HG03378 (cell line): Measurements from ENCODE around the gene ACY1.

Experiments used
- ATAC-seq: cut with Tn5 transposase; IDR thresholded peaks from one replicate; pipeline ENCODE4 v1.9.1; 2021; ENCODE audit warnings: mild to moderate bottlenecking, moderate library complexity; ENCODE audit not compliant: unreplicated experiment

ACY1 gene

DNA sequence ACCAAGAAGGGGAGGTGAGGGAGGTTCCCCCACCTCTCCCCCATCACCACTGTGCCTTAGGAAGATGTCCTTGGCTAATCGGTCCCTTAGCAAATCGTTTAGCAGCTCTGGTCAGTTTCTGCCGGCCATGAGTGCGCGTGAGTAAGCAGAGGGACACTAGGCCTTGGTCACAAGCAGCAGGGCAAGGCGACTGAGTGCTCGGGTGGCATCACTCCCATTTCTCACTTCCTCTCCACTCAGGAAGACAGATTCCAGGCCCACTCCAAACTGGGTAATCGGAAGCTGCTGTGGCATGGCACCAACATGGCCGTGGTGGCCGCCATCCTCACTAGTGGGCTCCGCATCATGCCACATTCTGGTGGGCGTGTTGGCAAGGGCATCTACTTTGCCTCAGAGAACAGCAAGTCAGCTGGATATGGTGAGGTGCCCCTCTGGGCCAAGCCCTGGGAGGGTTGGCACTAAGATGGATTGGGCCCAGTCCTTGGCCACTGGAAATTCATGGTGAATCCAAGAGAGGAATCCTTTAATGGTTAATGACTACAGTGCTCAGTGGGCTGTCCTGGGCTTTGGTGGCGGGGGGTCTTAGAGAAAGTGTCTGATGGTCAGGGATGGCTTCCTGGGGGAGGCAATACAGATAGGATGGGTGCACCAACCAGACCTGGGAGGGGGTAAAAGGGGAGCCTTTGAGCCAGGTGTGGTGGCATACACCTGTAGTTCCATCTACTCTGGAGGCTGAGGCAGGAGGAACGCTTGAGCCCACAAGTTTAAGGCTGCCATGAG lies 37.2 kb upstream of the ACY1 start:
- ATAC-seq = no peak

DNA sequence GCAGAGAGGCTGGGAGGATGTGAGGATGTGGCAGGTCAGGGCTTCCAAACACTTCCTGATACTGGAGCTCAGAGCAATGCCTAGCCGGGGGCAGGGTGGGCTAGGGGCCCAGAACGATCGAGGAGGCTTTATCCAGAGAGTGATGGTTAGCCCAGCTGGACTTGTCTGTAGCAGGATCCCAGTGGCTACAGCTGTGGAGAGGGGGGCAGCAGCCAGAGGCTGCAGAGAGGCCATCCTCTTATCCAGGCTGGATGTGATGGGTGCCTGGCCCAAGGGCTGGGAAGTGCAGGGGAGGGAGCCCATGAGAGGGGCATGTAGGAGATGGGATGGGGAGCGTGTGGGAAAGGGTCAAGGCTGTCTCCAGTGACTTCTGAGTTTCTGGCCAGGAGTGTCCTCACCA lies 36.5 kb upstream of the ACY1 start:
- no peak for ATAC-seq

DNA sequence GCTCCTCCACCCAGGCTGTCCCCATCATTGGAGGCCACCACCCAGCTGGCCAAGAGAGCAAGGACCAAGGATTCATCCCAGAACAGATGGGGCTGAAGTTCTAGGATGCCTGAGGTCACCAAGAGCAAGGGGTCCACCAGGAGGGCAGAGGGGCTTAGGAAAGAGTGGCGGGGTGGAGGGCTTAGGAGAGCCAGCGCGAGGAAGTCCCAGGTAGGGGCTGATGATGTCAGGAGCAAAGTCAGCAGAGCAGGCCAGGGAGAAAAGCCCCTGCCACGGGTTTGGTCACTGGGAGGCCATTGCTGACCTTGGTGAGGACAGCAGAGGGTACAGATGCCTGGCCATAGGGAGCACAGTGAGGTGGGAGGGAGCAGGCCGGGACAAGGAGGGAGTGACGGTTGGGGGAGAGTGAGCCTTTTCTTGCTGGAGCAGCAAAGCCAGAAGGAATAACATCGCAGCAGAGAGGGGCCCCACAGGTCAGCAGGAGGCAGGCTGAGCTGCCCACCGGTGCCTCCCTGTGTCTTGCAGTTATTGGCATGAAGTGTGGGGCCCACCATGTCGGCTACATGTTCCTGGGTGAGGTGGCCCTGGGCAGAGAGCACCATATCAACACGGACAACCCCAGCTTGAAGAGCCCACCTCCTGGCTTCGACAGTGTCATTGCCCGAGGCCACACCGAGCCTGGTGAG lies 36.0 kb upstream of the ACY1 start:
- ATAC-seq = no peak

DNA sequence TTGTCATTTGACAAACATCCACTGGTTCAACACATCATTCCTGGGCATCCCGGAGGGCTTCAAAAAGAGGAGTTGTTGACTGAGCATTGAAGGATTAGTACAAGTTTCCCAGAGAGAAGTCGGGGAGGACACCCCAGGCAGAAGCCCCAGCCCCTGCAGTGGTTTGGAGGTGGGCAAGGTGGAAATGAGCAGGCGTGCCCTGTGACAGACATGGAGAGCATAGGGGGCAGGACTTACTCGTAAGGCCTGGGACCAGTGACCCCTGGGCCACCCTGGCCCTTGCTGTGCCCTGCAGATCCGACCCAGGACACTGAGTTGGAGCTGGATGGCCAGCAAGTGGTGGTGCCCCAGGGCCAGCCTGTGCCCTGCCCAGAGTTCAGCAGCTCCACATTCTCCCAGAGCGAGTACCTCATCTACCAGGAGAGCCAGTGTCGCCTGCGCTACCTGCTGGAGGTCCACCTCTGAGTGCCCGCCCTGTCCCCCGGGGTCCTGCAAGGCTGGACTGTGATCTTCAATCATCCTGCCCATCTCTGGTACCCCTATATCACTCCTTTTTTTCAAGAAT lies 35.2 kb upstream of the ACY1 start:
- ATAC-seq = no peak

DNA sequence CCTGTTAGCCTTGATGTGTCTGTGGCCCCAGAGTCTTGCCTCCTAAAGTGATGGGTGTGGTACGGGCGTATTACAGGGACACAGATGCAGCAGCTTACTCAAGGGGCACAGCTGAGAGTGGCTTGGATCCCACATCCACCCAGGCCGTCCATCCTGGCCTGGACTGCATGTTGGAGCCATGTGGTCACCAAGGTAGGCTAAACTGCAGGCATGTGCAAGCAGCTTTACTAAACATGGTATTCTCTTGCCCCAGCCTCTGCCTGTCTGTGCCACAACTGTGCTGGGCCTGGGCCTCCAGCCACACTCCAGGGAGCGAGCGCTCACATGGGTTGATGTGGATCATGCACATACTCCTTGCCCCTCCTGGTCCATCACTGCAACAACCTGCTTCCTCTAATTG lies 34.2 kb upstream of the ACY1 start:
- ATAC-seq = no peak

DNA sequence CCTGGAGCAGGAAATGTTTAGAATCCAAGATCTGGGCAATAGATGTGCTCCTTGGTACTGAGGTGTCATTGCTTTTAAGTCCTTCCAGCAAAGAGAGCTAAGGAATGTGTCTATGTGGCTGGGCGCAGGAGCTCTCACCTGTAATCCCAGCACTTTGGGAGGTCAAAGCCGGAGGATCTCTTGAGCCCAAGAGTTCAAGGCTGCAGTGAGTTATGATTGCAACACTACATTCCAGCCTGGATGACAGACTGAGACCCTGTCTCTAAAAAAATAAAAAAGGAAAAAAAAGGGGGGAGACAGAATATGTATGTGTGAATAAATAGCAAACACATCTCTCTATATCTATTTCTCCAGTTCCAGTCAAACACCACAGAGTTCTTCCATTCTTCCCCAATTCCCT lies 32.4 kb upstream of the ACY1 start:
- no peak for ATAC-seq

DNA sequence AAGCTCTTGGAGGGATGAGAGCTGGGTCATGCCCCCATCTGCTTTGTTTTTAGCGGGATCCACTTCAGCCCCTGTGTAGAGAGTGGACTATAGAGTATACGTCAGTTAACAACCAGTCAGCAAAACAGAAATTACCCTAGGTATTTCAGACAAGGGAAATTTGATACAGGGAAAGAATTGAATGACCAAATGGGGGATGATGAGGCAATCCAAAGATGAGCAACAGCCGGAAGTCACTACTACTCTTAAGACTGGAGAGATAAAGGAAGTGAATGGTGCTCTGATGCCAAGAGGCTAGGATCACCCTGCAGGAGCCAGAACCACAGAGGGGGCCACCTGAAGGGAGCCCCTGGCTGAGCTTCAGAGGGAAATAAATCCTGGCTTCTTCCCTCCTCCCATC lies 29.9 kb upstream of the ACY1 start:
- no peak for ATAC-seq

DNA sequence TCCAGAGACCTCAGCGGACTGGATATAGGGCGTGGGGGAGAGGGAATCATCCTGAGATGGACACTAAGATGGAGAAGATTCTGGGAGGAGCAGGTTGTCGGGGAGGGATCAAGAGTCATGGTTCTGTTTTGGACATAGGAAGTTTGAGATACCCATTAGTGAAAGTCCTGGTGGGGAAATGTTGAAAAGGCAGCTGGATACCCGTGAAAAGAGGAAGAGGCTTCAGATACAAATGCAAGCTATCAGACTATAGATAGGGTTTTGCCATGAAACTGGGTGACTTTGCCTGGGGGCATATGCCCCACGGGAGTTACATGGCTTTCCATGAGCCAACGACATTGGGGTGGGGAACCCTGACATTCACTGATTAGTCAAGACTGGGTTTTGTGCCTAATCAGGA lies 29.2 kb upstream of the ACY1 start:
- no peak for ATAC-seq

DNA sequence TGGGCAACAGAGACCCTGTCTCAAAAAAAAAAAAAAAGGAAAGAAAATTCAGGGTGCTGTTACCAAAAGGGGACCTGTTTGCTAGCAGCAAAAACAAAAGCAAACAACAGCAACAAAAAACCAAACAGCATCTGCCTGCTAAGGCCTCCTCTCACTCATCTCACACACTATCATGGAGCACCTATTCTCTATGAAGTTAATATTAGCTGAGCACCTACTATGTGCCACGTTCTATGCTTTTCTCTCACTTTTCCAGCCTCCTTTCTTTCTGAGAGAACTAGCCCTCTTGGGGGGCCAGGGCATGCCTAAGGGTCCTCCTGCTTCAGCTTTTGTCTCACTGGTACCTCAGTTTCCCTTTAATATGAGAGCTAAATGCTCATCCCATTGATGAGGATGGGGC lies 28.6 kb upstream of the ACY1 start:
- no peak for ATAC-seq

DNA sequence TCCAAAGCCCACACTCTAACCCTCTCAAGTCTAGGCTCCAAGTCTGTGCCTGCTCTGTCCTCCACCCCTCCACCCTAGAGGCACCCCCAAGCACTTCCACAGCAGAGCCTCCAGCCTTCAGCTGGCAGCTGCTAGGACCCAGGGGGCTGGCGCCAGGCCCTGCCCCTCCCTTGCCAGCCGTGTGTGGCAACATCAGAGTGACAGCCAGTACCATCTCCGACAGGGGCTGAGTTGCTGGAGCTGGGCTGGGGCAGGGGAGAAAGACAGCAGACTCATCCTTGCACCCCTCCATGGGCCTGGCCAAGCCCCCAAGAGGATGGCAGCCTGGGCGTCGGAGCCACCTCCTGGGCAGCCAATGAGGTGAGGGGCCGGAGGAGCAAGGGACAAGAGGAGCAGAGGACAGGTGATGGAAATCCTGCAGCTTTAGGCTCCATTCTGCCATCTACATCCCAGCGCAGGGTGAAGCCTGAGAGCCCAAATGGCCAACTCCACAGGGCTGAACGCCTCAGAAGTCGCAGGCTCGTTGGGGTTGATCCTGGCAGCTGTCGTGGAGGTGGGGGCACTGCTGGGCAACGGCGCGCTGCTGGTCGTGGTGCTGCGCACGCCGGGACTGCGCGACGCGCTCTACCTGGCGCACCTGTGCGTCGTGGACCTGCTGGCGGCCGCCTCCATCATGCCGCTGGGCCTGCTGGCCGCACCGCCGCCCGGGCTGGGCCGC lies 28.0 kb upstream of the ACY1 start, which contains the start of gene GPR62:
Gene GPR62 (plus strand): TSS at position 207 of the 718 bp plus-strand sequence. CDS start 272 bp downstream, at position 479.
- ATAC-seq = no peak

DNA sequence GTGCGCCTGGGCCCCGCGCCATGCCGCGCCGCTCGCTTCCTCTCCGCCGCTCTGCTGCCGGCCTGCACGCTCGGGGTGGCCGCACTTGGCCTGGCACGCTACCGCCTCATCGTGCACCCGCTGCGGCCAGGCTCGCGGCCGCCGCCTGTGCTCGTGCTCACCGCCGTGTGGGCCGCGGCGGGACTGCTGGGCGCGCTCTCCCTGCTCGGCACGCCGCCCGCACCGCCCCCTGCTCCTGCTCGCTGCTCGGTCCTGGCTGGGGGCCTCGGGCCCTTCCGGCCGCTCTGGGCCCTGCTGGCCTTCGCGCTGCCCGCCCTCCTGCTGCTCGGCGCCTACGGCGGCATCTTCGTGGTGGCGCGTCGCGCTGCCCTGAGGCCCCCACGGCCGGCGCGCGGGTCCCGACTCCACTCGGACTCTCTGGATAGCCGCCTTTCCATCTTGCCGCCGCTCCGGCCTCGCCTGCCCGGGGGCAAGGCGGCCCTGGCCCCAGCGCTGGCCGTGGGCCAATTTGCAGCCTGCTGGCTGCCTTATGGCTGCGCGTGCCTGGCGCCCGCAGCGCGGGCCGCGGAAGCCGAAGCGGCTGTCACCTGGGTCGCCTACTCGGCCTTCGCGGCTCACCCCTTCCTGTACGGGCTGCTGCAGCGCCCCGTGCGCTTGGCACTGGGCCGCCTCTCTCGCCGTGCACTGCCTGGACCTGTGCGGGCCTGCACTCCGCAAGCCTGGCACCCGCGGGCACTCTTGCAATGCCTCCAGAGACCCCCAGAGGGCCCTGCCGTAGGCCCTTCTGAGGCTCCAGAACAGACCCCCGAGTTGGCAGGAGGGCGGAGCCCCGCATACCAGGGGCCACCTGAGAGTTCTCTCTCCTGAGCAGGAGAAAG lies 27.2 kb upstream of the ACY1 start:
- no peak for ATAC-seq

DNA sequence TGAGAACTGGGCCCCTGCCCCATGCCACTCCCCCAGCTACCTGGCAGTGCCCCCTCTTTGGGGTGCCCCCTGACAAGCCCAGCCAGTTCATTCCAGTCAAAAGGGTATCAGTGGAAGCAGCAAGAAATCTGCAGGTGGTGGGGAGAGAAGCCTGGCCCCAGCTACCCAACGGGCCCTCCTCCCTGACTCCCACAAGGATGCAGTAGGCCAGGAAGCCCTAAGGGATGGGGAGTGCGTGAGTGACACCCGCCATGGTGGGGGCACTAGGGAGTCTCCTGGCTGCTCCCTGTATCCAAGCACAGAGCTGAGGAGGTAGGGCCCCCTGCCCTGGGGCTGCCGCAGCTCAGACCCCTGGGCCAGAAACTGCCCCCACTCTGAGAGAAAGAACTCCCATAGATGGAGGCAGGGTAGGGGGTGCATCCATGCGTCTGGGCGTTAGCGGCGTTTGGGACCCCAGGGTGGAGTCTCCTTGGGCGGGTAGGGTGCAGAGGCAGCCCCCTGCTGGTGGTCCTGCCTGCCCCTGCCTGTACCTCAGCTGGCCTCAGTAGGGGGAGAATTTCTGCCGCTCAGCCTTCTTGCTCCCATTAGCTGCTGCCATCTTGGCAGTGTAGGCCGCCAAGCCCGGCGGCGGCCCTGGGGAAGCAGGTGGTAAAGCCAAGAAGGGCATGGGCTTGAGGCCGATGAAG lies 25.7 kb upstream of the ACY1 start:
- ATAC-seq = no peak

DNA sequence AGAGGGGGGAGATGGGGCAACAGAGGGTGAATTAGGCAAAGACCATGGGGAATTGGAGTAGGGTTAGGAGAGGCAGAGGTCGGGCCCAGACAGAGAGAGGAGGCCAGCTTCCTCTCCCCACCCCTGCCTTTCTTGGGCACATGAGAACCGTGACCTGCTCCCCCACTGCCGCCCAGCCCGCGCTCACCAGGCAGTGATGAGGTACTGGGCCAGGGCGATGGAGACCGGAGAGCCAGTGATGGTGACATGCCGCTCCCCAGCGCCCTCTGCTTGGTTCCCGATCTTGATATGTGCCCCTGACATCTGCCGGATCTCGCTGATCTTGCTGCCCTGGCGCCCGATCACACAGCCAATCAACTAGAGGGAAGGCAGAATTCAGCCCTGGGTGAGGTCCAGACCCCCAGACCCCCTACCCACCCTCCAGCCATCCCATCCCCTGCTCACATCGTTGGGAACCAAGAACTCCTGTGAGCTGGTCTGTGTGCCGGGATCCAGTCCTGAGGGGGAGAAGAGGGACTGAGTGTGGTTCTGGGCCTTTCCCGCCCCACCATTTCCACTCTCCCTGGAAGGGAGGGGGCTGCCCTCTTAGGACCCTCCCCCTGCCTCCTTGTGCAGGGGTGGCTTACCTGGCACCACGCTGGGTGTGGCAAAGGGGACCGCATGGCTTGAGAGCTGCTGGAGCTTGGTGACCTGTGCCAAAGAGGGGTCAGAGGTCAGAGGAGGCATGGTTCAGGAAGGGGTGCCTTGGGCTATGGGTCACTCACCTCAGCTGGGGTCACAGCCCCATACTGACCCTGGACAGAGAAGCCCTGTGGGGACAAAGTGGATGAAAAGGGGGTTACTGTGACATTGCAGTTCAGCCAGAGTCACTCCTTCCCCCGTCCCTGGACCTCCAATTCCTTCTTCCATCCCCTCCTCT lies 24.5 kb upstream of the ACY1 start:
- ATAC-seq = no peak

DNA sequence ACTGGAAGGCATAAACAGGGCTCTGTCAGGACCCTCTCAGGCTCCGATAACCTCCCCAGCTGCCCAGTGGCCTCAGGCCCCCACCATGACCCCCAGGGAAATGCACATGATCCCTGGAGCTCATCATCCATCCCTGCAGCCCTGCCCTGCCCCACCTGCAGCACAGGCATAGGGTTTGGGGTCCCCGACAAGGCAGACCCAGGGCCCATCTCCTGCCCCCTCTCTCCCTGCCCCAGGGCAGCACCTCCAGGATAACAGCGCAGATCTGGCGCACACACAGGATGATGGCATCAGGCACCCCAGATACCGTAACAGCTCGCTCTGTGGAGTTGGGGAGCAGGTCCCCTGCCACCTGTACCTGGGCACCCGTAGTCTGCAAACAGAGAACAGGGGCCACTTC lies 23.7 kb upstream of the ACY1 start:
- ATAC-seq = no peak

DNA sequence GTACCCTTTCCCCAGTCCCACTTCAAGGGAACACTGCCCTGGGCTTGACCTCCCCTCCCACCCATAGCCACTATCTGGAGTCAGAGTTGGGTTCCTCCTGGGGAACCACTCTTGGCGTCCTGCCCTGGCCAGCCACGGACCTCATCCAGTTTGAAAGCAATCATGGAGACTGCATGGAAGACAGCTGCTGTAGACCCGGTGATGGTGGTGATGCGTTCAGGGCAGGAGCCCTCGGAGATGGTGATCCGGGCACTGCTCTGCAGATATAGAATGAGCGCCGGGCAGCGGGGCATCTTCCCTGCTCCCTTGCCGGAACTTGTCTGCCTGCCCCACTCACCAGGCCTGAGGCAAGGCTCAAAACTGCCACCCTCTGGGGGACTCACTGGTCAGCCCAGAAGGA lies 22.9 kb upstream of the ACY1 start:
- no peak for ATAC-seq

DNA sequence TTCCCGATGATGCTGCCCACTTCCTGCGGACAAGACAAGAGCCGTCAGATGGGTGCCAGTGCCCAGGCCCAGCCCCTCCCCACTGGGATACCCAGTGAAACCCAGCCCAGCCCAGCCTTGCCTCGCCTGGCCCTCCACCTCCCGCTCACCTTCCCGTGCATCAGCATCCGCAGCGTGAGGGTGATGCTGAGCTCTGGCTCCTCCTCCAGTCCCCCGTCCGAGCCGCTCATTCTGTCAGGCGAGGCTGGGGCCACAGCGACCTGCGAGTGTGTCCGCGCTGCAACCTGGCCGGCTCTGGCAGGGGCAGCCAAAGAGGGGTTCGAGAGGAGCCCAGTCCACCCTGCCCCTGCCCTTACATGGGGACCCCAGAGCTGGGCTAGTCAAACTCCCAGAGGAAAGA lies 22.3 kb upstream of the ACY1 start:
- ATAC-seq = no peak

DNA sequence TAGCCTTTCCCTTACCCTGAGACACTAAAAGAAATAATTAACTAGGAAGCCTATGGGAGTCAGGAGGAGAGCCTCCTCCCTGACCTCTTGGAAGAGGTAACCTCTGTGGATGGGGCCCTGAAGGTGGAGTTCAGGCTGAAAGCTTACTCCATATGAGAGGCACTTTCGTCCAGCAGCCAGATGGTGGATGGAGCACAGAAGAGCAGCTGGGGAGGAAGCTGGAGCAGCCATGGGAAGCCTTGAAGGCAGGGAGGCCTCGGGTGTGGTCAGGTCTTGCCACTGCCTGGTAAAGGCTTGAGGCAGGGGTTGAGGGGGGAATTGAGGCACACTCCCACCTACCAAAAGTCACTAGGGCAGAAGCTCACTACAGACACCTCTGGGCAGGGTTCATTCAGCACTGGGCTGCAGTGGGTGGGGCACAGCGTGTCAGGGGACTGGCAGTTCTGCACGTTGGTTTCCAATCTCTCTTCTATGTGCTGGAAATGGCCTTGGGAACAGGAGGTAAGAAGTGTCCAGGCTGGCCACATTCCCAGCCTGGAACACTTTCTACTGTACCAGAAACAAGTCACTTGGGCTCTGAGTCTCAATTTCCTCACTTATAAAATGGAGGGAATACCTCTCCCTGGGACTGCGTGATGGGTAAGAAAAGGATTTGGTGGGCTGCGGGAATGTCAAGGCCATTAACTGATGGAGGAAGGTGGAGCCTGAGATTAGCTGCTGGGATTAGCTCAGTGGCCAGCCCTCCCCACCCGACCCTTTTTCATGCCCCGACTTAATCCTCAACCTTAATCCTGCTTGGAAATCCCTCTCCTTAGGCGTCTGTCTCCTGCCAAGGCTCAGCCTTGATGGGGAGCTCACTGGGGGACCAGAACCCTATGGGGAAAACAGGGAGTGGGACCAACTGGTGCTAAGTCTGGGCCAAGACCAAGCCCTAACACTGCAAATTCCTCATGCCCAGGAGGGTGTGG lies 21.4 kb upstream of the ACY1 start:
- ATAC-seq = no peak
